GM18505 (cell line): ENCODE data around the gene SLC27A6.

Experiments used
- ATAC-seq: cut with Tn5 transposase; IDR thresholded peaks from one replicate; pipeline ENCODE4 v1.9.1; 2021; ENCODE audit not compliant: unreplicated experiment
- POLR2A ChIP-seq: IDR thresholded peaks from 4 replicates; pipeline ENCODE4 v1.6.1; 2011; ENCODE audit warnings: borderline replicate concordance; ENCODE audit not compliant: insufficient read depth, insufficient read length; ENCODE audit errors: extremely low read depth

Gene SLC27A6

DNA sequence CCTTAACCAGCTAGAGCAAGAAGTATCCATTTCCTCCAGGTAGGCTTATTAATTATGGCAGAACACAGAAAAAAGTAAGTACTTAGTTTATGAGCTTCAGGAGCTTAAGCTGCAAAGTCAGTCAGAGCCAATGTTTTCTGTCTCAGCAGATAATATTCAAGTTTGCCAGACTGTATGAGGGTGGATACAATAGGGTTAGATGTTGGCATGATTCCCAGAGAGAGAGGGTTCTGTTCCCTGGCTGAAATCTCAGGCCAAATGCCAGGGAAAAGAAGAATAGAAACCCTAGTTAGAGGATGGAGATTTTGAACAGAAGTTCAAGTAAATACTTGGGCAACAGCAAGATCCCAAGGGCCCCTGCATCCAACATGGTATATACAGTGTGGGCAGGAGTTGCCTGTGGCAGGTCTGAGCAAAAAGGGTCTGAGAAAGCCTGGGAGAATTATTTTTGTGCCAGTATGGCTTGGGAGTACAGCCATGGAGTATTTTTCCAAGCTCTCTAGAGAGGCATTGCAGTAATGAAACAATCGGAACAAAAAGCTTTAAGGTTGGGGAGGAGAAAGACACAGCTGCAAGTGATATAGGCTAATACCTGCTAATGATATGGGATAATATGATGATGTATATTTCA lies 98.3 kb downstream of the SLC27A6 start:
- no peak for TF ChIP-seq POLR2A
- no peak for ATAC-seq

DNA sequence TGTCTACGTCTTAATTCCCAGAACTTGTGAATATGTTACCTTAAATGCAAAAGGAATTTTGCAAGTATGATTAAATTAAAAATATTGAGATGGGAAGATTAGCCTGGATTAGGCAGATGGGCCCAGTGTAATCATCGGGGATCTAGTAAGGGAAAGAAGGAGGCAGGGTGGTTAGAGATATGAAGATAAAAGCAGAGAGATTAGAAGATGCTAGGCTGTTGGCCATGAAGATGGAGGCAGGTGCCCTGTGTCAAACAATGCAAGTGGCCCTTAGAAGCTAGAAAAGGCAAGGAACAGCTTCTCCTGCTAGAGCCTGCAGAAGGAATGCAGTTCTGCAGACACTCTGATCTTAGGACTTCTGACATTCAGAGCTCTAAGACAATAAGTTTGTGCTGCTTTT lies 100.4 kb downstream of the SLC27A6 start:
- TF ChIP-seq POLR2A = no peak
- ATAC-seq = no peak

DNA sequence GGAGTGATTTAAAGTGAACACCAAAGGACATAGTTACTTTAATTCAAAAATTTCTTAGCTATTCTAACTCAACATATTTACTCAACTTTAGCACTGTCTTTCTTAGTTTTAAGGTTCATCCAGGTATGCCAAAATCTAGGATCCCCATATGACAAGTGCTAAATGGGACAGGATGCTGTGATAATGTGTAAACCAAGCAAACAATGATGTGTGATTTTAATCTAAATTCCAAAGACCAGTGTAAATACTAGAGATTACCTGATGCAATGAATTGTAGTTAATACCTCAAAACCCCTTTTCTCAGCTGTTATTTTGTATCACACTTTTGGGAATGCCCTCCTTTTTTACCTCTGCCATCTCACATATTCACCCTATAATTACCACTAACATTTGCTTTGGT lies 102.5 kb downstream of the SLC27A6 start:
- ATAC-seq = no peak
- TF ChIP-seq POLR2A = no peak

DNA sequence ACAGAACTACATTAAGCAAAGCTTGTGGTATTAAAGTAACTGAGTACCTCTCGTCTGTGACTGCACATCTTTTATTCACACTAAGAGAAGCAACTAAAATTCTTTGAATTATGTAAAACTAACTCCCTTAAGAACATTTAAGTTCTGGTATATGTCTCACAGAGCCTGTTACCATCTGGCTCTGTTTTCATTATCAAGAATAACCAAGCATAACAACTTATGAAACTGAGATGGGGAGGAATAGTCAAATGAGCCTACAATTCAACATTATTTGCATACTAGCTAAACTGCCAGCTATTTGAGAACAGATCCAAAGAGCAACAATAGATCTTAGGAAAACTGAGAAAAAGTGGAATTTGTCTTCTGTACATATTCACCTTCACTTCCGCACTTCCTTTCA lies 104.0 kb downstream of the SLC27A6 start:
- no peak for ATAC-seq

DNA sequence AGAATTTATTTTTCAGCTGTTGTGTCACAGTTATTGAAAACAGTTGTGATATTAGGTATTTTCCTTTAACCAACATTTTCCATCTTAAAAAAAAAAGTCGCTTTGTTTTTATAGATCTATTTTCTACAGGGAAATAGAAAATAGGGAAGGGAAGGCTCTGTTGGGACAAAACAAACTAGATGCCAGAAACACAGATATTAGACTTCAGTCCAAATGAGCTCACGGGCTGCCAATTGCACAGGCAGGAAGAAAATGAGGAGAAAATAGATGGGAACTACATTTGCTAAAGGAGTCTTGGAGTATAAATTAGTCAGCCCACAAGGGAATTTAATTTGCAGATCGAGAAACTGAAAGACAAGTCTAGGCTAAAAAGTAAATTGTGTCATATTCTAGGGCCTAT lies 107.8 kb downstream of the SLC27A6 start:
- ATAC-seq = no peak
- TF ChIP-seq POLR2A = no peak

More for the DNA sequence above, 104.0 kb downstream of the SLC27A6 start:
- no peak for TF ChIP-seq POLR2A

DNA sequence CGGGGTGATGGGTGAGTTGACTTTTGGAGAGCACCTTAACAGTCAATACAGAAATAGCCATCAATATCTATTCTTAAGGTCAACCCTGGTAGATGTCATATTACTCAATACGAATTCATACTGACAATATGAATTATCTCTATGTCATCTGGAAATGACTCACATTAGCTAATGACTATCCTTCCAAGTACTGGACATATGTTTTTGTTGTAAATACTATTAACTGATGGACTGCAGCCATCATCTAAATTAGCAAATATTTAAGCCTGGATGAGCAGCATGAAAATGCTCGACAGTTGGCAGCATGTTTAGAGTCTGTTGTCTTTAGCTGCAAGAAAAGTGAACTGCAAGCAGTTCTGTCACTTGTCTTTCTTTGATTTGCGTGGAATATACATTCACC lies 109.6 kb downstream of the SLC27A6 start:
- no peak for ATAC-seq
- no peak for TF ChIP-seq POLR2A

DNA sequence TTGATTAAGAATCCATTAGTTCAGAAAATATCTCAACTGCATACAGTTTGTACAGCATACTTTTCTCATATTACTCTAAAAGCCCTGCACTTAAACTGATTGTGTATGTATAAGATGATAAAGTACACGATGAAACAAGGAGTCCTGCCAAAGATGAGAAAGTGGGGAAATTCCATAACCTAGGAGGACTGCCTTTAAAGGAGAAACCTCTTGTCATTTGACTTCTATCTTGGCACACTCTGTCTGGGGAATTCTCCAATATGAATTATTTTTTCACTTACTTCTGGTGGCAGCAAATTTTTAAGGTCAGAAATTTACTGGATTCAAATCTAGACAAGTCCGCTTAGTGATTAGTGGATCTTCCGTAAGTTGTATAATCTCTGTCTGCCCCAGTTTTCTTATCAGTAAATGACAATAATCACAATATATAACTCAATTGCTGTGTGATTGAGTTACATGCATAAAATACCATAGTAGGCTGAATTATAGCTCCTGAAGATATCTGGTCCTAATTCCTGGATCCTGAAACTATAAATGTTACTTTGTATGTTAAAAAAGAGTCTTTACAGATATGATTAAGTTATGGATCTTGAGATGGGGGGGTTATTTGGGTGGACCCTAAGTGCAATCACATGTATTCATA lies 112.3 kb downstream of the SLC27A6 start:
- TF ChIP-seq POLR2A = no peak
- no peak for ATAC-seq

DNA sequence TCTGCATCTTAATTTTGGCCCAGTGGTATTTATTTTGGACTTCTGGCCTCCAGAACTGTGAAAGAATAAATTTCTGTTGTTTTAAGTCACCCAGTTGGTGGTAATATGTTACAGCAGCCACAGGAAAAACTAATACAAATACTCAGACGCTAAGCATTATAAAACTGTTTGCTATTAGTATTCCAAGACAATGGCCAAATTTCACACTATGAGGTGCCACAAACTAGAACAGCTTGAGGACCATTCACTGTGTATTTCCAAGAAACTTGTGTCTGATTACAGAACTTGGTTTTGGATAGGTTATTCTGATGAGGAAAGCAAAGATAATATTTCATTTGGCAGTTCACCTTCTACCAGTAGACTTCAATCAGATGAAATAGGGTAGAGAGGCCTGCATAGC lies 113.0 kb downstream of the SLC27A6 start:
- TF ChIP-seq POLR2A = no peak
- ATAC-seq = no peak

DNA sequence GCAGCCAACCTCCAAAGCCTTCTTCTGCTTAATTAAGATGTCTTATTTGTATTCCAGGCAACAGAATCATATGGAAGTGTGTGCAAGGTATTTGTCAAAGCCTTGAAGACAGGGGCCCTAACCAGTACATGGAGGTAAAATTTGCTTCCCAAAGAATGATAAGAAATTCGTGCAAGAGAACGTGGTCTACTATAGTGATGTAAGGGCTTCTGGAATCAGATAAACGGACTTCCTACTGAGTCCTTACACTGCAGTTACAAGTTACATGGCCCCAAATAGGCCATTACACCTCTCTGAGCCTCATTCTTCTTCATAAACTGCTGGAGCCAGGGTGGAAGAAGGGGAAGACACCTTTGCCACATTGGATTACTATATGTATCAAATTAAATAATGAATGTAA lies 113.4 kb downstream of the SLC27A6 start:
- no peak for ATAC-seq
- no peak for TF ChIP-seq POLR2A

DNA sequence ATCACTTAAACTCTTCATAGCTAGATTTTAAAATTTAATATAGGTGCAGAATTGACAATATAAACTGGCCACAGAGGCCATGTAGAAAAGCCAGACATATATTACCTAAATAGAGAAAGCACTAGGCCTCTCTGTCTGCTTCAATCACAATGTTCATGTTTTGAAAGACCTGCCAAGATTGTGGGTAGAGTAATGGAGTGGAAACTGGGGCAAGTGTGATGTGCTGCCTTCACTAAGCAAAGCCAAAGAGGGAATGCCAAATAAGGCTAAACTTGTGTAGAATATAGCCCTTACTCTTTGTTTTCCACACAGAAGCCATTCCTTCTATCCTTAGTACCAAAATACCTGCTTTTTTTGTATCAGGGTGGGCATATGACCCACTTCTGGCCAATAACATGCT lies 114.2 kb downstream of the SLC27A6 start:
- TF ChIP-seq POLR2A = no peak

DNA sequence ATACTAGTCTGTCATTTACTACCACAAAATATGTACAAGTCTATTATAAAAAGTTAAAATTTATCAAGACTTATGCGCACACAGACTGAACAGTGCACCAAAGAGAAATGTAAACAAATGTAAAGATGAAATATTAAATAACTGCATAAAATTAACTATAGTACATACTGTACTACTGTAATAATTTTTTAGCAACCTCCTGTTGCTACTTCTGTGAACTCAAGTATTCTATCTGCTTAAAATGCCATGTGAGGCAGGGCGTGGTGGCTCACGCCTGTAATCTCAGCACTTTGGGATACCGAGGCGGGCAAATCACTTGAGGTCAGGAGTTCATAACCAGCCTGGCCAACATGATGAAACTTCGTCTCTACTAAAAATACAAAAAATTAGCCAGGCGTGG lies 115.5 kb downstream of the SLC27A6 start:
- no peak for TF ChIP-seq POLR2A
- no peak for ATAC-seq

More for the DNA sequence above, 114.2 kb downstream of the SLC27A6 start:
- ATAC-seq = no peak

DNA sequence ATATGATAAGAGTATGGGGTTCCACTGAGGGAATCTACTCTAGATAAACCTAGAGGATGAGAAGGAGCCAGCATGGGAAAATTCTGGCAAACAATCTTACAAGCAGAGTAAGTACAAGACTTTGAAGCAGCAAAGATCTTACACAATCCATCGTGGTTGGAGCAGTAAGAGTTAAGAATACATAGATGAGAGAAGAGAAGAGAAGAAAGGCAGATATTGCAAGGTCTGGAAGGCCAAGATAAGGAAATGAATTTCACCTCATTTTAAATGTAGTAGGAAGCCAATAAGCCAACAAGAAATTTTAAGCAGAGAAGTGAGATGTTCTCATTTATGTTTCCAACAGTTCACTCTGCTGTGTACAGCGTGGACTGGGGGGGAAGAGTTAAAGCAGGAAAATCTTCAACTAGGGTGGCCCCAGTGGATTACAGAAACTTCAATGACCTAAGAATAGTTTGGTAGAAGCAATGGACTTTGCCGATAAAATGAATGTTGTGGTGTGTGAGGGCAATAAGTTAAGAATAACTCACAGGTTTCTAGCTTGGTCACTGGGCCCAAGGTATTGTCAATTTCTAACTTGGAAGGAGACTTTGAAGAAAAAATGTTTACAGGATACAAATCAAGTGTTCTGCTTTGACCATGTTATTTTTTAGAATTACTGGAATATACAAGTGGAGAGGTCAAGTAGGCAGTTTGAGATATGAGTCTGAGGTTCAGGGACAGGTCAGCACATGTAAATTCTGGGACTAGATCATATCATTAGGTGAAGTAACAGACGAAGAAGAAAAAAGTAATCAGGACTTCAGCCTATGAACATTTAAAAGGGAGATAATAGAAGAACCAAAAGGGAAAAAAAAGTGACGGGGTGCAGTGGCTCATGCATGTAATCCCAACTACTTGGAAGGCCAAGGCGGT lies 117.2 kb downstream of the SLC27A6 start:
- no peak for ATAC-seq
- no peak for TF ChIP-seq POLR2A
